T follicular helper cell (primary cell): ENCODE data around the gene ZFR2.
"Not testable (repeated sequence)": the region's sequence is repeated elsewhere in the genome, so short reads cannot be mapped to it uniquely, and the experiment has no call there.

ENCODE experiments used
- DNase-seq: peaks from one replicate; pipeline ENCODE4 v3.0.0-alpha.2; 2020; ENCODE audit warnings: low read depth
- total RNA-seq, 2 experiments: gene quantifications; one replicate each; lab custom pipeline; 2026; lab: John Stamatoyannopoulos, UW

ZFR2 gene
- total RNA-seq = 0.72 to 1.2 reads per million in 2 experiments

GRCh38 chr19:3868770-3869456 lies at the start of gene ZFR2:
ZFR2 (minus strand) TSS chr19:3869038; CDS start chr19:3869017, 21 bp downstream.
- DNase-seq = peak; percentile 2

- DNase-seq = no peak
These were observed 47.2 kb upstream of the ZFR2 start for GRCh38 chr19:3916033-3916432.

GRCh38 chr19:3914199-3914598 lies 45.4 kb upstream of the ZFR2 start:
- no peak for DNase-seq

GRCh38 chr19:3910105-3910504 lies 41.3 kb upstream of the ZFR2 start:
- DNase-seq = no peak

- DNase-seq = no peak
These were observed 39.6 kb upstream of the ZFR2 start for GRCh38 chr19:3908266-3909054.

- DNase-seq = no peak
These were observed 38.9 kb upstream of the ZFR2 start for GRCh38 chr19:3907626-3908265.

GRCh38 chr19:3904233-3904632 lies 35.4 kb upstream of the ZFR2 start:
- DNase-seq = no peak

GRCh38 chr19:3902317-3902973 lies 33.6 kb upstream of the ZFR2 start:
- no peak for DNase-seq

- no peak for DNase-seq
These were observed 30.9 kb upstream of the ZFR2 start for GRCh38 chr19:3899531-3900294.

GRCh38 chr19:3898426-3898825 lies 29.6 kb upstream of the ZFR2 start:
- no peak for DNase-seq

GRCh38 chr19:3897936-3898335 lies 29.1 kb upstream of the ZFR2 start:
- DNase-seq = no peak

GRCh38 chr19:3895788-3896187 lies 26.9 kb upstream of the ZFR2 start:
- DNase-seq = no peak

- not testable (repeated sequence) for DNase-seq
These were observed 26.1 kb upstream of the ZFR2 start for GRCh38 chr19:3894959-3895358.

GRCh38 chr19:3893509-3894179 lies 24.8 kb upstream of the ZFR2 start:
- no peak for DNase-seq

- no peak for DNase-seq
These were observed 21.8 kb upstream of the ZFR2 start for GRCh38 chr19:3890591-3890990.

GRCh38 chr19:3882041-3882384 lies 13.2 kb upstream of the ZFR2 start:
- no peak for DNase-seq

- no peak for DNase-seq
These were observed 12.6 kb upstream of the ZFR2 start for GRCh38 chr19:3881272-3882040.

GRCh38 chr19:3880471-3881271 lies 11.8 kb upstream of the ZFR2 start, which contains the start of gene ATCAY:
ATCAY (plus strand) TSS chr19:3880685; CDS start chr19:3885768, 5,083 bp downstream.
- no peak for DNase-seq

- no peak for DNase-seq
These were observed 10.8 kb upstream of the ZFR2 start for GRCh38 chr19:3879656-3880055.
